Colonic mucosa (tissue), 4 donors: ENCODE results near the gene IZUMO1R. TPM values are rescaled to one million over a fixed set of nuclear protein-coding genes. Genes with fewer than 3 reads are reported as not detected.

ENCODE experiments used
- DNase-seq: peaks from one replicate; pipeline ENCODE4 v3.0.0-alpha.2; 2020
- H3K27ac ChIP-seq: fragments of 200-600 bp; one replicate; pipeline ENCODE4 v1.8.0; 2021
- H3K27me3 ChIP-seq: fragments of 200-600 bp; one replicate; pipeline ENCODE4 v1.8.0; 2021
- H3K36me3 ChIP-seq: fragments of 200-600 bp; one replicate; pipeline ENCODE4 v1.8.0; 2021
- H3K4me1 ChIP-seq: fragments of 200-600 bp; one replicate; pipeline ENCODE4 v1.8.0; 2021; ENCODE audit warnings: mild to moderate bottlenecking
- H3K4me3 ChIP-seq: fragments of 200-600 bp; one replicate; pipeline ENCODE4 v1.8.0; 2021
- H3K9ac ChIP-seq, 2 donors: one replicate each; pipeline ENCODE4 v1.7.0; 2013; ENCODE audit warnings: control low read depth in 2 of 2, low read depth in 2 of 2, low read length in 2 of 2
- H3K9me3 ChIP-seq: fragments of 200-600 bp; one replicate; pipeline ENCODE4 v1.8.0; 2021
- intact Hi-C: fragments of 100-400 bp; cut with DNase I; formaldehyde crosslinking; loops from one replicate; pipeline ENCODE4 v1.14.1; 2022
- total RNA-seq, 2 donors: library from RNA; stranded (reverse); fragmentation: NEBNext Ultra II Directional in 1 of 2; extraction: Animal tissue kit (Norgen Biotek cat#: 25700) in 1 of 2; gene quantifications; one replicate each; pipeline ENCODE4 v1.2.1, GENCODE V29; 2021
- TF ChIP-seq, protein P1 (sequence below): fragments of 200-600 bp; IDR thresholded peaks from one replicate; pipeline ENCODE4 v1.8.0; 2022; ENCODE audit warnings: antibody characterized with exemption, mild to moderate bottlenecking
- donor health status: healthy.
- donor health status: DM: no; HTN: no; CAD: no.
- donor health status: DM: no; HTN: no; CAD: no.

Gene IZUMO1R
- total RNA-seq, 2 donors from 2014 or later: not detected

DNA sequence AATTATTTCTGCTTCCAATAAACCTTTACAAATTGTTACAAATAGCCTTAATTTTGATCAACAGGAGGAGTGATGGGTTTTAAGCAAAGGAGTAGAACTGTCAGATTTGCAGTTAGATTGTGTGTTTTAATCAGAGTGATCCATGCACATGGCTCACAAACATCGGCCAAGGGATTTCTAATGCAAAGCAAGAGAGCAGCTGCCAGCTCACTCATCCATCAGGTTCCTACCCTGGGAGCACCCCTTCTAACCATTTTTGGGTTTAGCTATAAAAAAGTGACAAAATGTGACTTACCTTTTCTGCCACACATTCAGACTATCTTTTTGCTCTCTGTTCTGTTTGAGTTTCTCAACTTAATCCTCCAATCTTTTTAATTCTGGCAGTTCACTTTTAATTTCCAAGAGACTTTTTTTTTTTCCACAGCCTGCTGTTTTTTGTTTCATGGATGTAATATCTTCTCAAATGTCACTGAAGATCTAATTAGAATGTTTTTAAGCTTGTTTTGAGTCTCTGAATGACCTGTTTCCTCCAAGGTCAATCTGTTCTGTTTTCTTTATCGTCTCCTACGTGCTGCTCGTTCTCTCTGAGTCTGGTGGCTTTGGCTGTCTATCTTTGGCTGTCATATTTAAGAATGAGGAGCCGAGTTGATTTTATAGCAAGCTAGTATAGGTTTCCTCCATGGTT, 6.0 kb downstream of the IZUMO1R start:
- Histone ChIP-seq H3K27ac (no peak overlapping the region), H3K4me1 (no peaks in the 10 kb centered on the region), H3K9me3 (no peaks in the 10 kb centered on the region), H3K4me3 (no peak overlapping the region), H3K9ac (no peak overlapping the region), H3K36me3 (no peaks in the 10 kb centered on the region), H3K27me3 (no peaks in the 10 kb centered on the region)
- intact Hi-C loops: no loop called here
- DNase-seq: no peak
- TF ChIP-seq, protein P1, sequence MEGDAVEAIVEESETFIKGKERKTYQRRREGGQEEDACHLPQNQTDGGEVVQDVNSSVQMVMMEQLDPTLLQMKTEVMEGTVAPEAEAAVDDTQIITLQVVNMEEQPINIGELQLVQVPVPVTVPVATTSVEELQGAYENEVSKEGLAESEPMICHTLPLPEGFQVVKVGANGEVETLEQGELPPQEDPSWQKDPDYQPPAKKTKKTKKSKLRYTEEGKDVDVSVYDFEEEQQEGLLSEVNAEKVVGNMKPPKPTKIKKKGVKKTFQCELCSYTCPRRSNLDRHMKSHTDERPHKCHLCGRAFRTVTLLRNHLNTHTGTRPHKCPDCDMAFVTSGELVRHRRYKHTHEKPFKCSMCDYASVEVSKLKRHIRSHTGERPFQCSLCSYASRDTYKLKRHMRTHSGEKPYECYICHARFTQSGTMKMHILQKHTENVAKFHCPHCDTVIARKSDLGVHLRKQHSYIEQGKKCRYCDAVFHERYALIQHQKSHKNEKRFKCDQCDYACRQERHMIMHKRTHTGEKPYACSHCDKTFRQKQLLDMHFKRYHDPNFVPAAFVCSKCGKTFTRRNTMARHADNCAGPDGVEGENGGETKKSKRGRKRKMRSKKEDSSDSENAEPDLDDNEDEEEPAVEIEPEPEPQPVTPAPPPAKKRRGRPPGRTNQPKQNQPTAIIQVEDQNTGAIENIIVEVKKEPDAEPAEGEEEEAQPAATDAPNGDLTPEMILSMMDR: no peak

DNA sequence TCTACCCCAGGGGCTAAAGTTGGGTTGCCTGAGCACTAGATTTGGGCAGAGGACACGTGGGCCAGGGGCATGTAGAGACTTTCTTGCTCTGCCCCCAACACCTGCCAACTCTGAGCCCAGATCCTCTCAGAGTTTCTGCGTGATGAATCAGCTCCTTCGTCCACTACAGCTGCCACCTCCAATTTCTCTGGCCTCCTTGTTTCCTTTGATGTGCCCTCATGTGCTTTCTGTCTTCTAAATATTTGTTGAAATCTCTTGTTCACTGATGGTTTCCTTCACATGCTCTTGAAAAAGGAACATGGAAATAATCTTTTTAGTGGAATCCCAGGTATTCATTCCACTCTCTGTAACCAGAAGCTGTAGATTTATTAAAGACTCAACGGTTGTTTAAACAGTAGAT, 8.0 kb downstream of the IZUMO1R start:
- H3K27me3 ChIP-seq: no peaks in the 10 kb centered on the region
- H3K4me3 ChIP-seq: no peak overlapping the region
- no peaks in the 10 kb centered on the region for H3K36me3 ChIP-seq
- no peak for DNase-seq
- no peak overlapping the region for H3K9ac ChIP-seq
- H3K27ac ChIP-seq: no peak overlapping the region
- no peaks in the 10 kb centered on the region for H3K9me3 ChIP-seq
- no peaks in the 10 kb centered on the region for H3K4me1 ChIP-seq
- TF ChIP-seq, protein P1: no peak
- intact Hi-C loops: no loop called here

DNA sequence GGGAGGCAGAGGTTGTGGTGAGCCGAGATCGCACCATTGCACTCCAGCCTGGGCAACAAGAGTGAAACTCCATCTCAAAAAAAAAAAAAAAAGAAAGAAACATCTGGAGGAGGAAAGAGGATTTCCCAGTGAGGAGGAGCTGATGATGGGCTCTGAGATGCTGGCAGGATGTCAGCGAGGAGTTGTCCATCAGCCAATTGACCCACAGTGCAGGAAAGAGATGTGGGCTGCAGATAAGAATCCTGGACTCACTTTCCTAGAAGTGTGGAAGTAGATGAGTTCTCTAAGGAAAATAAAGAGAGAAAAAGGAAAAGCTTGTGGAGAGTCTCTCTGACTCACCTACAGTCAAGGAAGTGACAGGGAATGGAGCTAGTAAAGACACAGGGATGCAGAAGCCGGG, 9.7 kb downstream of the IZUMO1R start:
- no peaks in the 10 kb centered on the region for H3K4me1 ChIP-seq
- H3K36me3 ChIP-seq: no peaks in the 10 kb centered on the region
- DNase-seq: no peak
- no peaks in the 10 kb centered on the region for H3K27me3 ChIP-seq
- no peak overlapping the region for H3K27ac ChIP-seq
- no peak overlapping the region for H3K9ac ChIP-seq
- TF ChIP-seq, protein P1: no peak
- no peaks in the 10 kb centered on the region for H3K9me3 ChIP-seq
- no peak overlapping the region for H3K4me3 ChIP-seq
- intact Hi-C loops: no loop called here

DNA sequence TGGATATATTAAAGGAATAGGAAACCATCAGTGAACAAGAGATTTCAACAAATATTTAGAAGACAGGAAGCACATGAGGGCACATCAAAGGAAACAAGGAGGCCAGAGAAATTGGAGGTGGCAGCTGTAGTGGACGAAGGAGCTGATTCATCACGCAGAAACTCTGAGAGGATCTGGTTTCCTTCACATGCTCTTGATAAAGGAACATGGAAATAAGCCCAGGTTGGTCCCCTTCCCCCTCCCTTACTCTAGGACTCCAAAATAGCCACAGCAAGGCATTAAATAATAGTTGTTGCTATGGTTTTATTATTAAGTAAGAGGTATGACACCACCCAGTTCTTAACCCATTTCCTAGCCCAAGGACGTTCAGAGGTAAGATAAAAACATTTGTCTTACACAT, 11.3 kb downstream of the IZUMO1R start:
- H3K9me3 ChIP-seq: no peaks in the 10 kb centered on the region
- intact Hi-C loops: no loop called here
- no peak overlapping the region for H3K27ac ChIP-seq
- H3K9ac ChIP-seq: no peak overlapping the region
- no peak overlapping the region for H3K4me3 ChIP-seq
- TF ChIP-seq, protein P1: no peak
- no peaks in the 10 kb centered on the region for H3K27me3 ChIP-seq
- H3K36me3 ChIP-seq: no peaks in the 10 kb centered on the region
- no peaks in the 10 kb centered on the region for H3K4me1 ChIP-seq
- no peak for DNase-seq

DNA sequence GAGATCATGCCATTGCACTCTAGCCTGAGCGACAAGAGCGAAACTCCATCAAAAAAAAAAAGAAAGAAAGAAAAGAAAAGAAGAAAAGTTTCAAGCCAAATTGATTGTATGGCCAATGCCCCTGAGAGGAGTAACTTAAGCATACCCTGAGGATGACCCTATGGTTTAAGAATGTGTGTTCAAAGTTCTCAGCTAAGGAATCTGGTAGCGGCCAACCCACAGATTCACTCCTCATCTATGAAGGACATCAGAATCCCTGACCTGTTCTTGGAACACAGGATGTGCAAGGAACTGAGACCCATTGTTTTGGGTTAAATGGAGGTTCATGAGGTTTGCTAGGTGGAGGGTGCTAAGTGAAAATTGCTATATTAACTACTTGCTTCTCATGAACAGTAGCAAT, 18.1 kb downstream of the IZUMO1R start:
- Histone ChIP-seq H3K9me3 (no peaks in the 10 kb centered on the region), H3K4me1 (no peaks in the 10 kb centered on the region), H3K4me3 (no peak overlapping the region), H3K27ac (no peak overlapping the region), H3K36me3 (no peaks in the 10 kb centered on the region), H3K27me3 (no peaks in the 10 kb centered on the region), H3K9ac (no peak overlapping the region)
- no peak for DNase-seq
- intact Hi-C loops: no loop called here
- TF ChIP-seq, protein P1: no peak
